Right lung (tissue), 5 donors: Measurements from ENCODE around the gene CLDN6. TPM values are rescaled to one million over a fixed set of nuclear protein-coding genes. Genes with fewer than 3 reads are reported as not detected.
A peak's percentile ranks its signal among the peaks of the same experiment; 100 is the strongest.

Source experiments
- DNase-seq, 2 donors: peaks; one replicate each; pipeline ENCODE4 v3.0.0-alpha.2; 2013
- polyA plus RNA-seq, 5 donors: library from polyadenylated mRNA; unstranded; fragments of 120-200 nt; gene quantifications; one replicate each; pipeline versions ENCODE4 v1.2.1 to v1.2.3, GENCODE V29; 2013; ENCODE audit warnings: inconsistent platforms in 1 of 5, low replicate concordance in 1 of 5; ENCODE audit not compliant: insufficient read length in 5 of 5, insufficient read depth in 1 of 5

Gene CLDN6
- polyA plus RNA-seq, 5 donors, result 86.3 to 124 (median 118) TPM

GRCh38 chr16:2973605-2974318 lies 44.2 kb downstream of the CLDN6 start:
- DNase-seq, result no peak

DNA sequence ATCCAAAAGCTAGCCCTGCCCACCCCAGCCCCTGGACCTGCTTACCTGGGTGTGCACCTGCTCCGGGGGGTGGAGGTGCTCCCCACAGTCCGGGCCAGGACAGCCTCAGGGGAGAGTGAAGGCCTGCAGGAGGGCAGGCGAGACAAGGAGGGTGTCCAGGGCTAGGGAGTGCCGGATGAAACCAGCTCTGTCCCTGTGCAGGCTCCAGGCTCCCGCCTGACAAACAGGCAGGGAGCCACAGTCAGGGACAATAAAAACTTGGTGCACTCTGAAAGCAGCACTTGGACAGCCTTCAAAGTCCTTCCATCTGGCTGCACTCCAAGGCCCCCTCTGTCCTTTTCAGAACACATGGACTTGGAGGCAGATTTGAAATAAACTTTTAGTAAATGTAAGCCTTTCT lies 44.9 kb downstream of the CLDN6 start:
- DNase-seq, result peak in 1 of 2 donors; percentile 59

- no peak for DNase-seq
These were observed 45.8 kb downstream of the CLDN6 start for GRCh38 chr16:2971985-2972784.

- no peak for DNase-seq
These were observed 46.6 kb downstream of the CLDN6 start for GRCh38 chr16:2971134-2971984.

- DNase-seq, result no peak
These were observed 47.4 kb downstream of the CLDN6 start for GRCh38 chr16:2970563-2970962.

DNA sequence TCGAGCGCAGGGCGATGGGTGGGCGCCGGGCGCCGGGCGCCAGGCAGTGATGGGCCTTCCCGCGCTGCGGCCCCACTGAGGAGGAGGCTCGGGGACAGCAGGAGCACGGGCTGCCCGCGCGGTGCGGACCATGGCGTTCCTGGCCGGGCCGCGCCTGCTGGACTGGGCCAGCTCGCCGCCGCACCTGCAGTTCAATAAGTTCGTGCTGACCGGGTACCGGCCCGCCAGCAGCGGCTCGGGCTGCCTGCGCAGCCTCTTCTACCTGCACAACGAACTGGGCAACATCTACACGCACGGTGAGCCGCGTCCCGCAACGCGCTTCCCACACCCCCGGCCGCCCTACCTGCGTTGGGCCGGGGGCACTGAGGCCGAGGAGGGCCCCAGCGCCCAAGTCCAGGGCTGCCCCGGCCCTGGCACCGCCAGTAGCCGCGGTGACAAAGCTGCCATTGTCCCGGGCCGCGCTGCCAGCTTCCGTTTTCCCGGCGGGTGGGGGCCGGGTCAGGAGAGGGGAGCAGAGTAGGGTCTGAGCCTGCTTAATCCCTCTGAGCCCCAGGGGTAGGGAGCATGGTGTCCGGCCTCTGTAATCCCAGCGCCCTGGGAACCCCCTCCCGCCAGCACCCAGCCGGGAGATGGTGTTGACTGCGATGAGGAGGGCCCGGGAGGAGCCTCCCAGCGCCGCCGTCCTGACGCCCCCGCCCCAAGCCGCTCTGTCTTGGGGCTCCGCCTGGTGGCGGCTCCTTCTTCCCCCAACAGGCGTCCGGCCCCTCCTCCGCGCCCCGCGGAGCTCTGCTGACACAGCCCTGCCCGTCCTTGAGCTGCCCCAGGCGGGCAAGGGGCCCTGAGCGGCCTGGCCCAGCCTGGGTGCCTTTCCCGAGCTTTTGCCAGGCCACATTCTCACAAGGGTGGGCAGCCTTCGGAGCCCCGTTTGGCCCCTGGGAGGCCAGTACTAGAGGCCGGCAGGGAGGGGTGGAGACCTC lies 48.1 kb downstream of the CLDN6 start:
- DNase-seq, result no peak

DNA sequence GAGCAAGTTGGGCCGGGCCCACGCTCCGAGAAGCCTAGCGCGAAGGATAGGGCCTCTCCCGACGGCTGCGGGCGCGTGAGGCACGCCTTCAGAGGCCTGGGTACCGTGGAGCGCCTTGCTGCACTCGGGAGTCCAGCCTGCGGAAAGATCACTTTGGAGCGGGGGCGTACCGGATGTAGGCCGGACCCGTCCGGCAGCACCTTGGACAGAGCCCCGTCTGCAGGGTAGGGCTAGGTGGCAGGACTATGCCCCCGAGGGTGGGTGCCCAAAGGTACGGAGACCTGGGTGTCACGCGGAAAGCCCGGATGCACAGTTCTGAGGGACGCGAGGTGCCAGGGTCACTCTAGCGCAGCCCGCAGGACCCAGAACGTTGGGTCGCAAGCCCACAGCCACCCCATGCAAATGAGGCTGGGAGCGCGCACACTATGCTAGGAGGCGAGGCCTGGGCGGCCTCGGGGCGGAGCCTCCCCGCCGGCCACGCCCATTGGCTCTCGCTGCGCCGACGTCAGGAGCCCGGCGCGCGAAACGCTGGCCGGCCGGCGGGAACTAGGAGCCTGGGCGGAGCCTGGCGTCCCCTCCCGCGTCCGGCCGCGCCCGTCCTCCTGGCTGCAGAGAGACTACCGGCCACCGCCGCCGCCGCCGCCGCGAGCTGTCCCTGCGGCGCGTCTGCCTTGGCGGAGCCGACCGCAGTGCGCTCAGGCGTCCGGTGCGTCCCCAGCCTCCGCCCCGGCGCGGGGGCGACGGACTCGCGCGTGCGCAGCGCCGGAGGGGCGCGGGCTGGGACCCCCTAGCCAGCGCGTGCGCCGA lies 49.0 kb downstream of the CLDN6 start, which contains the start of gene PAQR4:
PAQR4 (plus strand) TSS at position 611 of the 807 bp plus-strand sequence. CDS start 327 bp downstream, outside the sequence.
- DNase-seq, result peak; percentile 89 to 90

- no peak for DNase-seq
These were observed 49.6 kb downstream of the CLDN6 start for GRCh38 chr16:2968368-2968737.

DNA sequence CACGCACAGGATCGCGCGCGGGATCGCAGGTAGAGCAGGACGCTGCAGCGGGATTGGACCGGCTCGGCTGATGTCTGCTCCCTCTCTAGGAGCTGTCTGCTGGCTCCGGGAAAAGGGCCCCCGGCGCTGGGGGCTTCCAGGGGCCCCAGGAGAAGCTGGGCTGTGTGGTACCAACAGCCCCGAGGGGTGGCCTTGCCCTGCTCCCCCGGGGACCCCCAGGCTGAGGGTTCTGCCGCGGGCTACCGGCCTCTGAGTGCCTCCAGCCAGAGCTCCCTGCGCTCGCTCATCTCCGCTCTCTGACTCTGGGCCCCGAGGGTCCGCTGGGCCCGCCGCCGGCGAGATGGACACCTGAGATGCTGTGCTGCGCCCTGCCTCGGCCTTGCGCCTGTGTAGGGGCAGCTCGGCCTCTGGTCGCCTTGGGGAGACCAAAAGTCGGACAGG lies 50.2 kb downstream of the CLDN6 start:
- DNase-seq, result no peak

DNA sequence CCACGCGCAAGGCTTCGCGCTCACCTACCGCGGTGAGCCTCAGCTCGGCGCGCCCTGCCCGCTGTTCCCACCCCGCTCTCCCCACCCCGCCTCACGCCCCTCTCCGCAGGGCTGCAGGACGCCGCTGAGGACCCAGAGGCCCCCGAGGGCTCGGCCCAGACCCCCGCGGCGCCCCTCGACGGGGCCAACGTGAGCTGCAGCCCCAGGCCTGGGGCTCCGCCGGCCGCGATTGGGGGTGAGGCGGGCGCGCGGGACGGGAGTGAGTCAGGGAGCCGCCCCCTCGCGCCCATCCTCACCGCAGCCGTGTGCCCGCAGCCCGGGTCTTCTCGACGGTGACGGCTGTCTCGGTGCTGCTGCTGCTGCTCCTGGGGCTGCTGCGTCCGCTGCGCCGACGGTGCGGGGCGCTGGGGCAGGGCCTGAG lies 50.8 kb downstream of the CLDN6 start:
- no peak for DNase-seq

DNA sequence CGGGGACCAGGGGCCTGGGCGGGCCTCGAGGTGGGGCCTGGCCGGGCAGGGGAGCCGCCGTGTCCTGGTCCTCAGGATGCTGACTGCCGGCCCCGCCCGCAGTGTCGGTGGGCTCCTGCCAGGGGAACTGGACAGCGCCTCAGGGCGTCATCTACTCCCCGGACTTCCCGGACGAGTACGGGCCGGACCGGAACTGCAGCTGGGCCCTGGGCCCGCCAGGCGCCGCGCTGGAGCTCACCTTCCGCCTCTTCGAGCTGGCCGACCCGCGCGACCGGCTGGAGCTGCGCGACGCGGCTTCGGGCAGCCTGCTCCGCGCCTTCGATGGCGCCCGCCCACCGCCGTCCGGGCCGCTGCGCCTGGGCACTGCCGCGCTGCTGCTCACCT lies 51.2 kb downstream of the CLDN6 start:
- DNase-seq, result no peak

GRCh38 chr16:2966043-2966807 lies 51.8 kb downstream of the CLDN6 start:
- no peak for DNase-seq

Other genes with a start within 250 kb of the CLDN6 start
- gene ELOB, start 240.9 kb downstream of the CLDN6 start, polyA plus RNA-seq, result 100 to 1,000 TPM; 133 to 296 (median 161) TPM
- gene PRSS33, start 230.6 kb downstream of the CLDN6 start, polyA plus RNA-seq, result under 1 TPM; 0.18 to 0.46 (median 0.22) TPM
- gene PRSS41, start 219.7 kb downstream of the CLDN6 start, polyA plus RNA-seq, result not detected
- gene PRSS21, start 200.9 kb downstream of the CLDN6 start, polyA plus RNA-seq, result under 1 TPM in 3 of 5 donors, not detected in 2; 0.14 to 0.67 (median 0.23) TPM
- under 1 TPM; 0.49 to 0.76 (median 0.59) TPM for gene ZG16B, start 187.9 kb downstream of the CLDN6 start, polyA plus RNA-seq
- gene PRSS22, start 160.0 kb downstream of the CLDN6 start, polyA plus RNA-seq, result 10 to 100 TPM; 10.1 to 18.0 (median 15.8) TPM
- gene FLYWCH2, start 135.0 kb downstream of the CLDN6 start, polyA plus RNA-seq, result 10 to 100 TPM; 14.0 to 34.9 (median 19.8) TPM
- 10 to 100 TPM; 14.7 to 41.5 (median 20.0) TPM for gene FLYWCH1, start 106.3 kb downstream of the CLDN6 start, polyA plus RNA-seq
- under 1 TPM; 0.16 to 0.87 (median 0.26) TPM for gene KREMEN2, start 53.9 kb downstream of the CLDN6 start, polyA plus RNA-seq
- gene PAQR4, start 48.8 kb downstream of the CLDN6 start, polyA plus RNA-seq, result 10 to 100 TPM; 12.0 to 18.5 (median 13.2) TPM
- gene PKMYT1, start 37.7 kb downstream of the CLDN6 start, polyA plus RNA-seq, result 10 to 100 TPM; 14.5 to 22.9 (median 15.4) TPM
- 1 to 10 TPM; 4.0 to 7.3 (median 6.3) TPM for gene CLDN9, start 5.3 kb downstream of the CLDN6 start, polyA plus RNA-seq
- 1 to 10 TPM; 2.7 to 6.8 (median 3.6) TPM for gene TNFRSF12A, start 2.2 kb upstream of the CLDN6 start, polyA plus RNA-seq
- gene HCFC1R1, start 5.8 kb upstream of the CLDN6 start, polyA plus RNA-seq, result 10 to 100 TPM; 26.6 to 45.7 (median 34.8) TPM
- gene THOC6, start 5.9 kb upstream of the CLDN6 start, polyA plus RNA-seq, result 10 to 100 TPM; 20.0 to 37.5 (median 27.2) TPM
- 1 to 10 TPM; 2.2 to 5.1 (median 2.6) TPM for gene BICDL2, start 18.8 kb upstream of the CLDN6 start, polyA plus RNA-seq
- gene MMP25, start 28.4 kb upstream of the CLDN6 start, polyA plus RNA-seq, result 1 to 10 TPM; 1.4 to 3.4 (median 2.1) TPM
- 100 to 1,000 TPM in 1 of 5 donors, 10 to 100 TPM in 4; 39.7 to 103 (median 61.6) TPM for gene IL32, start 47.5 kb upstream of the CLDN6 start, polyA plus RNA-seq
- under 1 TPM in 2 of 5 donors, not detected in 3; 0.09 to 0.12 TPM for gene ZSCAN10, start 81.1 kb upstream of the CLDN6 start, polyA plus RNA-seq
- 10 to 100 TPM; 12.6 to 20.4 (median 14.8) TPM for gene ZNF205, start 94.4 kb upstream of the CLDN6 start, polyA plus RNA-seq
- 10 to 100 TPM; 10.5 to 18.5 (median 14.7) TPM for gene ZNF213, start 116.8 kb upstream of the CLDN6 start, polyA plus RNA-seq
- gene OR1F1, start 170.0 kb upstream of the CLDN6 start, polyA plus RNA-seq, result not detected
- gene ZNF200, start 217.0 kb upstream of the CLDN6 start, polyA plus RNA-seq, result 10 to 100 TPM; 11.3 to 15.4 (median 13.7) TPM
- gene MEFV, start 238.4 kb upstream of the CLDN6 start, polyA plus RNA-seq, result under 1 TPM; 0.40 to 0.67 (median 0.47) TPM